Camera-type eye (tissue), 1 donor: ENCODE results near the gene ATXN7L3B. TPM values are rescaled to one million over a fixed set of nuclear protein-coding genes. Genes with fewer than 3 reads are reported as not detected.

Experiments
- total RNA-seq: library from RNA; depleted of rRNA; stranded (reverse); fragments of >200 nt; gene quantifications from one replicate; pipeline ENCODE4 v1.2.3, GENCODE V29; 2014

The ATXN7L3B gene
- total RNA-seq: 70.5 TPM

GRCh38 chr12:74537707-74538385 lies at the start of gene ATXN7L3B:
ATXN7L3B (plus strand) TSS chr12:74537835; CDS start chr12:74538113, 278 bp downstream.

